OCI-LY1 (cell line): ENCODE data around the gene ANKRD60.

Source experiments
- EZH2 ChIP-seq: fragments of 200-600 bp; sonication (generic), shearing (Covaris generic); IDR thresholded peaks from 2 replicates; pipeline ENCODE4 v1.8.0; 2017; ENCODE audit warnings: borderline replicate concordance, mixed run types, mild to moderate bottlenecking, antibody characterized with exemption, low read length, moderate library complexity, mixed read lengths
- TF ChIP-seq, protein P1 (sequence below): fragments of 200-600 bp; sonication (generic), shearing (Covaris generic); IDR thresholded peaks from 2 replicates; pipeline ENCODE4 v1.5.1; 2017; ENCODE audit warnings: mild to moderate bottlenecking, antibody characterized with exemption, low read length, moderate library complexity, mixed read lengths

DNA sequence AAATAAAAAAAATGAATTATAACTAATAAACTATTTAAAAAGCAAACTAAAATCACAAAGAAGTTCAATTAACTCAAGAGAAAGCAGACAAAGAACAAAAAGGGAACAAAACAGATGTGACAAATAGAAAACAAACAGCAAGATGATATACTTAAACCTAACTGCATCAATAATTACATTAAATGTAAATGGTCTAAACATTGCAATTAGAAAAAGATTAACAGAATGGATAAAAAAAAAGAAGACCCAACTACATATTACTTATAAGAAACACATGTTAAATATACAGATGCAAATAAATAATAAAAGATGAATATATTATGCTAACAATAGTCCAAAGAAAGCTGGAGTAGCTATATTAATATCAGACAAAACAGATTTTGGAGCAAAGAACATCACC lies 45.9 kb upstream of the ANKRD60 start:
- TF ChIP-seq, protein P1, sequence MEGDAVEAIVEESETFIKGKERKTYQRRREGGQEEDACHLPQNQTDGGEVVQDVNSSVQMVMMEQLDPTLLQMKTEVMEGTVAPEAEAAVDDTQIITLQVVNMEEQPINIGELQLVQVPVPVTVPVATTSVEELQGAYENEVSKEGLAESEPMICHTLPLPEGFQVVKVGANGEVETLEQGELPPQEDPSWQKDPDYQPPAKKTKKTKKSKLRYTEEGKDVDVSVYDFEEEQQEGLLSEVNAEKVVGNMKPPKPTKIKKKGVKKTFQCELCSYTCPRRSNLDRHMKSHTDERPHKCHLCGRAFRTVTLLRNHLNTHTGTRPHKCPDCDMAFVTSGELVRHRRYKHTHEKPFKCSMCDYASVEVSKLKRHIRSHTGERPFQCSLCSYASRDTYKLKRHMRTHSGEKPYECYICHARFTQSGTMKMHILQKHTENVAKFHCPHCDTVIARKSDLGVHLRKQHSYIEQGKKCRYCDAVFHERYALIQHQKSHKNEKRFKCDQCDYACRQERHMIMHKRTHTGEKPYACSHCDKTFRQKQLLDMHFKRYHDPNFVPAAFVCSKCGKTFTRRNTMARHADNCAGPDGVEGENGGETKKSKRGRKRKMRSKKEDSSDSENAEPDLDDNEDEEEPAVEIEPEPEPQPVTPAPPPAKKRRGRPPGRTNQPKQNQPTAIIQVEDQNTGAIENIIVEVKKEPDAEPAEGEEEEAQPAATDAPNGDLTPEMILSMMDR: no peak
- TF ChIP-seq EZH2: no peak
